RWPE2 (cell line): ENCODE data around the gene HELZ.
"Not testable (repeated sequence)": the region's sequence is repeated elsewhere in the genome, so short reads cannot be mapped to it uniquely, and the experiment has no call there.

Experiments used
- ATAC-seq: fragments of 200-7000 bp; cut with Tn5 transposase; 3 replicates; pipeline ENCODE4 v1.9.1; 2021; ENCODE audit warnings: low read depth
- DNase-seq: peaks from one replicate; pipeline ENCODE4 v3.0.0-alpha.2; 2020; ENCODE audit warnings: low spot score
- H3K27ac ChIP-seq: fragments of 450-650 bp; 2 replicates; pipeline ENCODE4 v1.5.1; 2017; ENCODE audit warnings: mild to moderate bottlenecking; ENCODE audit not compliant: poor library complexity, severe bottlenecking
- H3K27me3 ChIP-seq: fragments of 250-450 bp; sonication (Bioruptor Pico); 2 replicates; pipeline ENCODE4 v1.5.1; 2021; ENCODE audit warnings: mild to moderate bottlenecking, moderate library complexity; ENCODE audit not compliant: insufficient read depth, poor library complexity, severe bottlenecking
- H3K36me3 ChIP-seq: fragments of 250-450 bp; sonication (Bioruptor Pico); 2 replicates; pipeline ENCODE4 v1.5.1; 2020; ENCODE audit warnings: low read depth, mild to moderate bottlenecking, moderate library complexity
- H3K4me1 ChIP-seq: fragments of 250-450 bp; sonication (Bioruptor Pico); 2 replicates; pipeline ENCODE4 v1.5.1; 2021; ENCODE audit warnings: mild to moderate bottlenecking, moderate library complexity; ENCODE audit not compliant: insufficient read depth, poor library complexity, severe bottlenecking
- H3K4me3 ChIP-seq: fragments of 250-450 bp; sonication (Bioruptor Pico); 2 replicates; pipeline ENCODE4 v1.5.1; 2021; ENCODE audit warnings: mild to moderate bottlenecking, moderate library complexity; ENCODE audit not compliant: severe bottlenecking
- H3K9me3 ChIP-seq: fragments of 250-450 bp; sonication (Bioruptor Pico); 2 replicates; pipeline ENCODE4 v1.5.1; 2021; ENCODE audit warnings: mild to moderate bottlenecking, moderate library complexity; ENCODE audit not compliant: severe bottlenecking
- TF ChIP-seq, protein P1 (sequence below): fragments of 450-650 bp; IDR thresholded peaks from one replicate; pipeline ENCODE4 v1.5.1; 2017; ENCODE audit warnings: mild to moderate bottlenecking, moderate library complexity; ENCODE audit not compliant: poor library complexity, severe bottlenecking

Gene HELZ

GRCh38 chr17:67200727-67201301 lies 44.2 kb downstream of the HELZ start:
- H3K9me3 ChIP-seq: no peaks in the 10 kb centered on the region
- no peaks in the 10 kb centered on the region for H3K27me3 ChIP-seq
- H3K36me3 ChIP-seq: peaks cover 71% of the 10 kb centered on the region
- DNase-seq (no peak), ATAC-seq (peak; percentile 68)
- H3K4me3 ChIP-seq: no peak overlapping the region
- no peak overlapping the region for H3K27ac ChIP-seq
- TF ChIP-seq, protein P1, sequence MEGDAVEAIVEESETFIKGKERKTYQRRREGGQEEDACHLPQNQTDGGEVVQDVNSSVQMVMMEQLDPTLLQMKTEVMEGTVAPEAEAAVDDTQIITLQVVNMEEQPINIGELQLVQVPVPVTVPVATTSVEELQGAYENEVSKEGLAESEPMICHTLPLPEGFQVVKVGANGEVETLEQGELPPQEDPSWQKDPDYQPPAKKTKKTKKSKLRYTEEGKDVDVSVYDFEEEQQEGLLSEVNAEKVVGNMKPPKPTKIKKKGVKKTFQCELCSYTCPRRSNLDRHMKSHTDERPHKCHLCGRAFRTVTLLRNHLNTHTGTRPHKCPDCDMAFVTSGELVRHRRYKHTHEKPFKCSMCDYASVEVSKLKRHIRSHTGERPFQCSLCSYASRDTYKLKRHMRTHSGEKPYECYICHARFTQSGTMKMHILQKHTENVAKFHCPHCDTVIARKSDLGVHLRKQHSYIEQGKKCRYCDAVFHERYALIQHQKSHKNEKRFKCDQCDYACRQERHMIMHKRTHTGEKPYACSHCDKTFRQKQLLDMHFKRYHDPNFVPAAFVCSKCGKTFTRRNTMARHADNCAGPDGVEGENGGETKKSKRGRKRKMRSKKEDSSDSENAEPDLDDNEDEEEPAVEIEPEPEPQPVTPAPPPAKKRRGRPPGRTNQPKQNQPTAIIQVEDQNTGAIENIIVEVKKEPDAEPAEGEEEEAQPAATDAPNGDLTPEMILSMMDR: peak; percentile 61
- no peaks in the 10 kb centered on the region for H3K4me1 ChIP-seq

- ATAC-seq (no peak), DNase-seq (no peak)
- Histone ChIP-seq H3K27ac (no peak overlapping the region), H3K4me1 (no peaks in the 10 kb centered on the region), H3K36me3 (peaks cover 73% of the 10 kb centered on the region), H3K4me3 (no peak overlapping the region), H3K27me3 (no peaks in the 10 kb centered on the region), H3K9me3 (no peaks in the 10 kb centered on the region)
- TF ChIP-seq, protein P1: no peak
Observed at GRCh38 chr17:67198131-67198530, 46.9 kb downstream of the HELZ start.

DNA sequence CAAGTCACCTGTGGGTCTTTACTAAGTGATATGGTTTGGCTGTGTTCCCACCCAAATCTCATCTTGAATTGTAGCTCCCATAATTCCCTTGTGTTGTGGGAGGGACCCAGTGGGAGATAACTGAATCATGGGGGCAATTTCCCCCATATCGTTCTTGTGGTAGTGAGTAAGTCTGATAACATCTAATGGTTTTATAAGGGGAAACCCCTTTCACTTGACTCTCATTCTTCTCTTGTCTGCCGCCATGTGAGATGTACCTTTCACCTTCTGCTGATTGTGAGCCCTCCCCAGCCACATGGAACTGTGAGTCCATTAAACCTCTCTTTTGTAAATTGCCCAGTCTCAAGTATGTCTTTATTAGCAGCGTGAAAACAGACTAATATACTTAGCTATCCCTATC lies 48.0 kb downstream of the HELZ start:
- H3K27ac ChIP-seq, H3K9me3 ChIP-seq, H3K27me3 ChIP-seq, ATAC-seq, DNase-seq, H3K4me1 ChIP-seq, H3K4me3 ChIP-seq: not testable (repeated sequence)
- H3K36me3 ChIP-seq: peaks cover 70% of the 10 kb centered on the region

GRCh38 chr17:67196422-67196821 lies 48.6 kb downstream of the HELZ start:
- peaks cover 67% of the 10 kb centered on the region for H3K36me3 ChIP-seq

GRCh38 chr17:67194134-67194533 lies 50.9 kb downstream of the HELZ start:
- DNase-seq (no peak), ATAC-seq (no peak; the same call in 2 of the 3 replicates)
- H3K36me3 ChIP-seq: peaks cover 68% of the 10 kb centered on the region

More at GRCh38 chr17:67196422-67196821, 48.6 kb downstream of the HELZ start:
- Histone ChIP-seq H3K4me1 (no peaks in the 10 kb centered on the region), H3K27me3 (no peaks in the 10 kb centered on the region), H3K9me3 (no peaks in the 10 kb centered on the region), H3K4me3 (no peak overlapping the region), H3K27ac (no peak overlapping the region)
- ATAC-seq: no peak
- DNase-seq: no peak
- TF ChIP-seq, protein P1: no peak

More at GRCh38 chr17:67194134-67194533, 50.9 kb downstream of the HELZ start:
- H3K9me3 ChIP-seq: no peaks in the 10 kb centered on the region
- no peak overlapping the region for H3K4me3 ChIP-seq
- no peaks in the 10 kb centered on the region for H3K27me3 ChIP-seq
- TF ChIP-seq, protein P1: no peak
- no peaks in the 10 kb centered on the region for H3K4me1 ChIP-seq
- H3K27ac ChIP-seq: no peak overlapping the region
